Stimulated activated CD8-positive, alpha-beta memory T cell treated with anti-CD3 and anti-CD28 coated beads, Interleukin-4, amount 100 ng/mL, for 48 hours (primary cell): ENCODE measurements around the gene TAGLN2.

ENCODE experiments used
- DNase-seq: peaks from one replicate; pipeline ENCODE4 v3.0.0-alpha.2; 2020

Gene TAGLN2

DNA sequence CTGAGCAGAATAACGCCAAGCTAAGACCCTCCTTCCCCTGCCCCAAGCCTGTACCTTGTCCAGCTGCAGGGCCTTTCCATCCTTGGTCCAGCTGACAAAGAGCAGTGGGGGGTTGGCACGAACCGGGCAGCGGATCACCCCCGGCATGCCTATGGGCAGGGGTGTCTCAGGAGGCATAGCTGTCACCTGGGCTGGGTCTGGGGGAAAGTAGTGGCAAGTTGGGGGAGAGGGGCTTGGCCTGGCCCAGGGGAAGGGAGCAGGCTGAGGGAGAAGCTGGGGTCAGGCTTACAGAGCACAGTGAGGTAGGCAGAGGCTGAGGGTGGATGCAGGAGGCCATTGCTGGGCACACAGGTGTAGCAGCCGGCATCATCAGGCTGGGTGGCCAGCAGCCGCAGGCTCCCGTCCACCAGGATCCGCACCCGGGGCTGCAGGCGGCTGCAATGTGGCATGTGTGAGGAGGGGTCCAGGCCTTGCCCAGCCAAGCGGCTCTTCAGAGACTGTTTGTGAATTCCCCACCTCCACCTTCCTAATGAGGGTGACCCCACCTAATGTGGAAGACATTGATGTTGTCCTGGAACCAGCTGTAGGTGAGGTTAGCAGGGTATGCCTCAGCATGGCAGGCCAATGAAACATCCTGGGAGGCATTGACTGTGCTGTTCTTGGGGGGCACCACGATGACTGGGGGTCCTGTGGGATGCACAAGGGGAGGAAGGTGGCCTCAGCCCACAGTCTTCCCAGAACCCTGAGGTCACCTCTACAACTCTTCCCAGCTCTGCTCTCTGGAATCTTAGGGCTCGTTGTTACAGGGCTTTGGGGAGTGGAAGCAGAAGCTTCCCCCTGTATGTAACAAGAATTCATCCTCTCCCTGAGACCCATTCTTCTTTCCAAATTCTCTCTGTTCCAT is 9.1 kb upstream of the TAGLN2 start:
- no peak for DNase-seq

DNA sequence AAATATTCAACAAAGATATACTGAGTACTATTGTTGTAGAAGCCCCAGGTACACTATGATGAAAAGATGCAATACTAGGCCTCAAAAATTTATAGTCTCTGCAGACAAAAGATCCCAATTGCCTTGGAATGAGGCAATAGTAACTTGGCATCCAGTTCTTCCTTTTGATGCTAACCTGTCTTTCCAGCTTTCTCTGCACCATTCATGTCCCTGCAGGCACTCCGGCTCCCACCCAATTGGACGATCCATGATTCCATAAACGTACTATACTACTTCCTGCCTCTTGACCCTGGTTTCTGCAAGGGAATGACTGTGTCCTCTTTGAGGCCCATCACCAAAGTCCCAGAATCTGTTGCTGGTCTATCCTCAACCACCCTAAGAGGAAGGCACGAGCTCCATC is 8.0 kb upstream of the TAGLN2 start:
- DNase-seq: no peak

DNA sequence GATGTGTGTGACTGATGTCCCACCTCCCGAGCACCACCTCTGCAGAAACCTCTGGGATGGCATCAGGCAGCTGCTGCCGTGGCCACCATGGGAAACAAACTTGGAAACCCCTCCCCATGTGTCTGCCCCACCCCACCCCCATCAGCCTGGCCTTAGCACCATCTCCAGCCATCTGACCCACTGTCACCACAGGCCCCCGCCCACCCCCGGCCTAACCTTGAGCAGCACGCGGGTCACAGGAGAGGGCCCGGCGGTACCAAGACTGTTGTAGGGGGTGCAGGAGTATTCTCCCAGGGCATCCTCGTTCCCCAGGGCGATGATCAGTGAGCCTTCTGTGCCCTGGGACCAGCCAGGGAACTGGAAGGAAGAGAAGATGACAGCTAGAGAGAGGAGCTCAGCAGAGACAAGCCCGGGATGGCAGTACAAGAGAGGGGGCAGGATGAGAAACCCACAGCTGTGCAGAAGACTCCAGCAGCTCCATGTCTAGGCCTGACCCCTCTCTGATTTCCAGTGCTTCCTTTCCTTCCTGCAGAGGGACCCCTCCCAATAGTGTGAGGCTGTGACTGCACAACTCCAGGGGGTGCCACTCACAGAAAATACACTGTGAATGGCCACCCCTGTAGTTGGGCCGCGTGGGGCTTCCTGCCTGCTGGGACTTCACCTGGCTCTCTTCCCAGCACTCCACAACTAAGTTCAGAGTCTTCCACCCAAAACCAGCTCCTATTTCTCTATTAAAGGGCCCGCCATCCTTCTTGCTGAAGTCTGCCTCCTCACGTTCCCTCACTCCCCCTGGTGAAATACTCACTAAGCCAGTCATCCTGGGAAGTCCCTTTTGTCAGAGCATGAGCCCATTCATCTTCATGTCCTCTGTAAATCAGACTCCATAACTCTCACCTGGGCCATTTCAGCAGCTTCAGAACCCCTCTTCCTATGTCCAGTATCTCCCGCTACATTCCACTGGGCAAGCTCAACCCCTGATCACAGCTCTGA is 7.3 kb upstream of the TAGLN2 start:
- DNase-seq: no peak

DNA sequence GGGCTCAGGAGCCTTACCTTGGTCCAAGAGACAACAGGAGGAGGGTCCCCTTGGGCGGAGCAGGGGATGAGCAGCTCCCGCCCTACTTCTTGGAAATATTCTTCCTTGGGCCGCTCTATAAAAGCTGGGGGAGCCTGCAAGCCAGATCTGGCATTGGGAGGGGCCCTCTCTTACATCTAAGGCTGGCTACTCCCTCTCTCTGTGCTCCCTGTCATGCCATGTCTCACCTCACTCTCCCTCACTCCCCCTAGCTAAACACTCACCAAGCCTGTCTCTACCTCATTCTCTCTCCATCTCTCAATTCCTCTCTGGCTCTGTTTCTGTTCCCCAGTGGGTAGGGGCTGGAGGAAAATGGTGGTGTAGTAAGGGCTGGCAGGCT is 6.5 kb upstream of the TAGLN2 start:
- DNase-seq: no peak

DNA sequence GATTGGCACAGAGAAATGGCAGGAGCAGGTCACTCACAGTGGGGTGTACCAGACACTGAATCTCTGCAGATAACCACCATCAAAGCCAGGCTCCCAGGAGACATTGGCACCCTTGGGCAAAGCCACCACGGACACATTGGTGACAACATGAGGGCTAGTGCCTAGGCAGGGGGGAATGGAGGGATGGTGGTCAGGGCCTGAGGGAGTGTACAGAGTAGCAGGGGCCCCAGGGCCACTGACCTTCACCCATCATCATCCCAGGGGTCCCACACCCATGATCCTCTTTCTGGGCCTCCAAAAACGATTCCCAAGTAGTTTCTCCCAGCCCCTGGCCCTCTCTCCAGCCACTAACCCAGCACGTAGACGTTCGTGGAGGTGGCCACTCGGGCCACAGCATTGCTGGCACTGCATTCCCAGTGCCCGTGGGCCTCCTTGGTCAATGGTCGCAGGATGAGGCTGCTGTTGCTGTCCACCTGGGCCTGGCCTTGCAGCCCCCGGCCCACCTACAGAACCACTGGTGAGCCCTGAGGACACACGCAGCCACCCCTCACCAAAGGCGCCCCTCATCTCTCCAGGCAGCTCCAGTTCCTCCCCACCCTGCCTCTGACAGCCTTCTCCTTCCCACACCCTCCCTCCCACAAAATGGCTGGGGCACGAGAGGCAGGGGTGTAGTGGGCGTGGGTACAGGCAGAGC is 5.9 kb upstream of the TAGLN2 start:
- no peak for DNase-seq

DNA sequence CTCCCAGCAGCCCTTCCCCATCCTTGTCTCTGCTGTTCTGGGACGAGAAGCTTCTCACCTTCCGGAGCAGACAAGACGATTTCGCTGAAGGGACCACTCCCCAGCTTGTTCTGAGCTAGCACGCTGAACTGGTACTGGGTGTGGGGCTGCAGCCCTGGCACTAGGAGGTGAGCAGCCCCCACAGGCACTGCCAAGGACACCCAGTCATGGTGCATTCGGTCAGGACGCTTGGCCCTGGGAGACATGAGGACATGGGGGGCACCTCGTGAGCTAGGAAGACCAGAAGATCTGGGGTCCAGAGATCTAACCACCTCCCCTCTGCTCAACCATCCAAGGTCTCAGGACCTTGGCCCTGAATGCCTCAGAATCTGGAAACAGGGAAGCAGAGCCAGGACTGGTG is 5.3 kb upstream of the TAGLN2 start:
- DNase-seq: no peak

DNA sequence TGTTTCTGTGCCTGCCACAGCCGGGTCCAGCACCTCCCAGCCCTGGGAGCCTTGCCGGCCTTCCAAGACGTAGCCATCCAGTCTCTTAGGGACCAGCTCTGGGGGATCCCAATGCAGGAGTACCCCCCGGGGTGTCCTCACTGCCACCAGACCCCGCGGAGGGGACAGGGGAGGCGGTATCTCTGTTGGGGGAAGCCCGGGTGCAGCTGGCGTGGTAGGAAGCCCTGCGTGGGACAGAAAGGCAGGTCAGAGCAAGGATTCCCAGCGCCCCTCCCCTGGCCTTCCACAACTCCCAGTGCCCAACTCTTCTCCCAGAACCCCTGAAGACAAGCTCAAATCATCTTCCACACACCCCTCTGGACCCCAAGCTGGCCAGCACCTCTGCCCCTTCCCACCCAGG is 4.9 kb upstream of the TAGLN2 start:
- DNase-seq: no peak

DNA sequence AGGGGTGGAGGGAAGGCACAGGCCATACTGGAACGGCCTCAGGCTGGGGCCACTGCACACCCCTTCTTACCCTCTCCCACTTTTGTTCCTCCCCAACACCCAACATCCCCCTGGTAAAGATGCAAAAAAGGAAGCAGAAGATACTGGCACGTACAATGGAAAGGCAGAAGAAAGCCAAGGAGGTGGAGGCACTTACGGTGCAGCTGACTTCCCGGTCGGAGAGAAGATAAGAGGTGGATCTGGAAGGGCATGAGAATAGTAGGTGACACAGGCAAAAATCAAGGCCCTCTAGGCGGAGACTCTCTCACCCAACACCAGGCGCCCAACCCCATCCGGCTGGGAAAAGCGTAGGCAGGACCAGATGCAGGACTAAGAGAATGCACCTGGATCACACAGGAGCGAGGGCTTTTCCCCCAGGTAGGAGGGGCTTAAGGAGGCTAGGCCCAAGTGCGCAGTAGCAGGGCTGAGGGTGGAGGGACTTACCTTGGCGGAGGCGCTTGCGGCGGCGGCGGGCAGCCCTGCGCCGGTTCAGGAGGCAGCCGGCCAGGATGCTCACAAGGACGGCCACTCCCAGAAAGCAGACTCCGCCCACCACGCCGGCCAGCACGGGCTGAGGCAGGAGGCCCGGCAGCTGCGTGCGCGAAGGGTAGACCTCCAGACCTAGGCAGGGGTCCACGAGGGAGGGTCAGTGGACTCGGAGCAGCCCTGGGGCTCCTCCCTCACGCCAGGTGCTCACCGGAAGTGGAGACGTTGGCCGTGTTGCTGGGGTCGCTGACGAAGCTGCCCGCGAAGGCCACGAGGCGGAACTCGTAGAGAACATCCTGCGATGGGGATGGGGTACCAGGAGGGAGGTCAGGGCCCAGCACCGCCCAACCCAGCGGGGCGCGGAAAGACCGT is 4.1 kb upstream of the TAGLN2 start:
- DNase-seq: no peak

DNA sequence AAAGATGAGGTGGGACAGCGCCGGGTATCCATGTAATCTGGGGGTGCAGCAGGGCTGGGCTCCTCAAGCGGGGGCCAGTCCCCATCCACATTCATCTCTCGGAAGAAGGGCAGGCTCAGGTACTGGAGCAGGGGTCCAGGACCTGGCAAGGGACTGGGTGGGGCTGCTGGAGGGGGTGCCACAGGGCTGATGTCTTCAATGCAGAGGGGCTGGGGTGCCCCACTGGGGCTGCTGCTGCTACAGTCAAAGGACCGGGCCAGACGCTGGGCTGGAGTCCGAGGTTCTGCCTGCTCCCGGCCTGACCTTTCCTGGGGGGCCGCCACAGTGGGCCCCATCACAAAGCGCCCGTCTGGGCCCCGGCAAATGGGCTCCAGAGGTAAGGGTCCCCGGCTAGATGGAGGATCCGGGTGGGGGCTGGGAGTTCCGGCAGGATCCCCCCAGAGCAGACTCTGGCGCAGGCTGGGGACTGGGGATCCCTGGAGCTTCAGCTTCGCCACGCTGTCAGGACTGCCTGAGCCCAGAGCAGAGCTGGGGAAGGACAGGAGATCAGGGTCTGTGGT is 3.3 kb upstream of the TAGLN2 start:
- no peak for DNase-seq

DNA sequence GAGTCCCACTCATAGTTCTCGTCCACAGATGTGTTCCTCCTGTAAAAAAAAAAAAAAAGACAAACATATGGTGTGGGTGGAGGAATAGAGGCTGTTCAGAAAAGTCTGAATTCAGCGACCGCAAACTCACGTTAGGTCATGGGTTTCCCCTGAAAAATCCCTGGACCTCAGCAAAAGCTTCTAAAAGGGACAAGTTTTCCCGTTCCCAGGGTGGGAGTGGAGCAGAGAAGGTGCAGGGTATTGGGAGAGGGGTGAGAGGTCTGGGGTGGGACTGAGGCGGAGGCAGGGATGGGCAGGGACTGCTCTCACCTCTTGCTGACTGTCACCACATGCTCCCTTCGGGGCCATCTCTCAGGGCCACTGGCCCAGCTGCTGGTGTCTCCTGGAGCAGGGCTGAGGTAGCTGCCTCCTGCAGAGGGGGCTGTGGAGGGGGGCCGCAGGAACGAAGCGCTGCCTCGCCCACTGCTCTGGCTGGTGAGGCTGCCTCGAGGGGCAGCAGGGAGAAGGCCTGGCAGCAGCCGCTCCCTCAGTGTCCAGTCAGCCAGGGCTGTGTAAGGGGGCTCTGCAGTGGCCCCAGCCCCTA is 2.6 kb upstream of the TAGLN2 start:
- no peak for DNase-seq

DNA sequence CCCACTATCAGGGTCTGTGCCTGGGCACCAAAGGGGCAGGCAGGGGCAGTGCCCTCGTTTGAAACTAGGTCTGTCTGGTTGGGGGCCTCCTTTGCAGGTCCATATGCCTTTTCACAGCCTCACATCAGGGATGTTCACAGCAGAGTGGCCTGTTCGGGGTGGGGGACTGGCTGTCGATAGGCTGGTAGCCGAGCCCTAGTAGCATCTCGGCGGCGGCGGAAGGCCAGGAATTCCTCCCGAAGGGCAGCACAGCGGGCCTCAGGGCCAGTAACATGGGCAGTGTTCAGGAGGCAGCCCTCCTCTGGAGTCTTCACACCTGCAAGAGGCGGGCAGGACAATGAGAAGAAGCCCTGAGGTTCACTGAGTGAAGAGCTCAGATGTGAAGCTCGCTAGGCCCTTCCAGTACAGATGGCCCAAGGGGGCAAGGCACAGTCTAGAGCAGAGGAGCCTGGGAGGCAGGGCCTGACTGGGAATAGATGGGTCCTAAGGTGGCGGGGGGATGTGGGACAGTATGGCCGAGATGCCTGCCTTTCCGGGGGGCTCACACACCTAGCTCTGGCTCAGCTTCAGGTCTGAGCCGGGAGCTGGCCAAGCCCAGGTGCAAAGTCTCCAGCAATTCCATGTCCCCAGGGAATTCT is 2.0 kb upstream of the TAGLN2 start:
- DNase-seq: no peak

DNA sequence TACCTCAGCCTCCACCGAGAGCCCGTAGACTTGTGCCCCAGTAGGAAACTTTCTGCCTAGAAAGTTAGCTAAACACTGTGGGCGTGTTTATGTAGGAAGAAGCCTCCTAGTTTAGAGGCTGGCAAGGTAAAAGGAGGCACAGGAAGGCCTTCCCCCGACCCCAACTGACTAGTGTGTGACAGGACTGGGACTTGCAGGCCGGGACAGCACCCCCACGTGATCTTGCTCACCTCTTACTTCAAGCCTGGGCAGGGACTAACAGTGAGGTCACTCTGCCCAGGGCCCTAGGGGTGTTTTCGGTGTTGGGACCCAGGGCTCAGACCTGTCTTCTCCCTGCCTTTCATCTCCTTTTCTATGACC is 392 bp upstream of the TAGLN2 start:
- peak; percentile 65 for DNase-seq

DNA sequence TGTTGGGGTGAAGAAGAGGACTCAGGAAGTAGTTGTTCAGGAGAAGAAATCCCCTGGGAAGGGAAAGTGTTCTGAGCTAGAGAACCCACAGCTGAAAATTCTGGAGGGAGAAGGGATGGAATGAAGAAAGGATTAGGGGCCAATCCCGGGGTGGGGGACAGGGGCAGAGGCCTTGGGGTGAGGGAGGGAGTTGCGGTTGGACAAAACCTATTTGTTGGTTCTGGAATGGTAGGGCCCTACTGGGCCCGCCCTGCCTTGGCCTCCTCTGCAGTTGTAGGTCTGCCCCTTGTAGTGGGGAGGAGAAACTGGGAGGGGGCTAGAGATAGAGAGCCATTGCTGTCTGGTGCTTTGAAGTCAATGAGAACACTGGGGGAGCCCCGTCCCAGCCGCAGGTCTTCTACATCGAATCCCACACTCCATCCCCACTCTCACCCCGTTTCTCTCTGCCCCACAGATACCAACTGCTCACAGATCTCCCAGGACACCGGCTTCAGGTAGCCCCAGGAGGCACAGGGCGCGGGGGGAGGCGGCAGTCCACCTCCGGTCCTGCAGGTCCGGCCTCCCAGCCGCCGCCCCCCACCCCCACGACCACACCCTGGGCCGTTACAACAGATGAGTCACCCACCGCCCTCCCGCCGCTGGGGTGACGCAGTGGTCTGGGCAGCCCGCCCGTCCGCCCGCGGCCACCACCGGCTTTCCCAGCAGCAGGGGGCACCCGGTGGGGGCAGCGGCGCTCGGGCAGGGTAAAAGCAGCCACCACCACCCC is 1.1 kb downstream of the TAGLN2 start:
- DNase-seq: peak; percentile 79

DNA sequence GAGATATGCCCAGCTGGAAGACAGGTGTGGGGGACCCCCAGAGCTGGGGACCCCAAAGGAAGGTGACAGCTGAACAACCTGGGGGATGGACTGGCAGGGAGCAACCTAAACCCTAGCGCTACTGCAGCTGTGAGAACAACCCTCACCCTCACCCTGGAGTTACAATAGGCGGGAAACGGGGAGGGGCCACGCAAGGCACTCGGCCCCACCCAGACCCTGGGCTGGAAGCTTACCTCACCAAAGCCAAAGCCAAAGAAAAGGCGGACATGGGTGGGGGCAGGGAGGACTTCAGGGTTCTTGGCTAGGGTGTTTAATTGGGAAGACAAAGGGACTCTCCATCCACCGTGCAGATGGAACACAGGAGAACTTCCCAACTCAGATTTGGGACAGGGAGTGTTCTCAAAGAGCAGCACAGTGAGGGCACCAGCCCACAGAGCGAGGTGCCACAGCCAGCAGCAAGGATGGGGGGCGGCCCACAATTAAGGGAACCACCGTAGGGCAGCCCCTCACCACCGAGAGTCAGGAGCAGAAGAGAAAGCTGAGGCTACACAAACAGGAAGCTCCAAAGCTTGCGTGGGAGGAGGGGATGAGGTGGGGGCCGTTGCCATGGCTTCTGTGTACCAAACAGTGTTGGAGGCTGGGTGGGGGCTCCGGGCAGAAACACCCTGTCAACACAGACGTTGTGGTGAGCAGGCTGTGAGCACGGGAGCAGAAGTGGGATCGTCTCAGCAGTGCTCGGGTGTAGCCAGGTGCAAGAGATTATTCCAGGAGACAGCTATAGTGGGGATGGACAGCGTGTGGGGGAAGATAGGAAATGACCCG is 1.9 kb downstream of the TAGLN2 start:
- peak; percentile 87 for DNase-seq

DNA sequence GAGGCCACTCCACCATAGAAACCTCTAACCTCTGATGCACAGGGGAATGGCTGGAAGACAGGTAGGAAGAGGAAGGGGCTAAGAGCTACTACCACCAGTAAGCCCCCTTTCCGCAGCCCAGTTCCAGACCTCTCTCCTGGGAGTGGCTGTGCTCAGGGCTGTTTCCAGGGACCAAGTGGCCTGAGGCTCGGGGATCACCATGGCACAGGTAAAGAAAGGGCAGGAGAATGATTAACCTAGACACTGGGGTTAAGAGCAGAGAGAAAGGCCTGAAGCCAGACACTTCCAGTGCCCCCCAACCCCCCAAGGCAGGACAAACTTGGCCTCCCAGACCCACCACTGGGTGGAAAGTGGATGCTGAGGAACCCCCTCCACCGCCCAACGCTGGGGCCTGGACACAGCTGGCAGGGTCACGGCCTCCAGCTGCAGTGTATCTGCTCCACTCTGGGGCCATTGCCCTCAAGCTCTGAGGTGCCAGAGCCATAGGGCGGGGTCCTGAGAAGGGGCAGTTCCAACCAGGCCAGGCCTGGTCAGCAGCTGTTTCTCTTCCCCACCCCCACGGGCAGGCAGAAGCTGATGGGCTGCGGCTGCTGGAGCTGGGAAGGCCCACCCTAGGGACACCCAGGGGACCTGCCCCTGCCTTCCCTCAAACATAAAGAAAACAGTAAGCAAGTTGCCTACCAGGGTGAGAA is 2.6 kb downstream of the TAGLN2 start:
- no peak for DNase-seq

DNA sequence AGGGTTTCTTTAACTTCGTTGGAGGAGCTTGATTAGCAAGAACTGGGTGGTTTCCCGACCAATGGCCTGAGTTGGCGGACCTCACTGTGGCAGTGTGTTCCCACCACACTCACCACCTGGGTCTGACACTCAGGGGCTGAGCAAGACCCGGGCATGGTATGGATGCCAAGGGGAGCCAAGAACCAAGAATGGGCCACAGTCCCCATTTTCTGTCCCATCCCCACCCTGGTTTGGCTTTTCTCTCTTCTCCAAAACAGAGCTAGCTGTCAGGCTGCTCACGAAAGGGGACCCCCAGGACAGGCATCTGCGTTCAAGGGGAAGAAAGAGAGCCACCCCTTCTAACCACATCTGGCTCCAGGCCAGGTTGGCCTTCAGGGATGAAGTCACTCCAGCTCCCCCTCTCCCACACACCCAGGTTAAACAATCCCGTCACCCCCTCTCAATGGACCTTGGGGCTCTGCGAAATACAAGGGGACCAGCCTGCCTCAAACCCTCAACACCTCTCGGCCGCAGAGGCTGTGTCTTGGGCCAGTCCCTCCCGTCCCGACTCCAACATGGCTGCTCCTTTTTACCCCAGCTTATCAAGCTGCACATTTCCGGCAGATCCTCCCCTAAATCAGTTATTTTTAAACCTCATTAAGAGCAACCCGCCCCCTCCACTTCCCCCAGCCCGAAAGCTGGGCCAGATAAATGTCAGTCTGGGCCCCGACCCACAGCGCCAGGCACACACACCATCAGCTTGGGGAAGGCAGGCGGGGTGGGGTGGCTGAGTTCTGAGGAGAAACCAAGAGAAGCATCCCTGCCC is 3.4 kb downstream of the TAGLN2 start:
- peak; percentile 56 for DNase-seq

DNA sequence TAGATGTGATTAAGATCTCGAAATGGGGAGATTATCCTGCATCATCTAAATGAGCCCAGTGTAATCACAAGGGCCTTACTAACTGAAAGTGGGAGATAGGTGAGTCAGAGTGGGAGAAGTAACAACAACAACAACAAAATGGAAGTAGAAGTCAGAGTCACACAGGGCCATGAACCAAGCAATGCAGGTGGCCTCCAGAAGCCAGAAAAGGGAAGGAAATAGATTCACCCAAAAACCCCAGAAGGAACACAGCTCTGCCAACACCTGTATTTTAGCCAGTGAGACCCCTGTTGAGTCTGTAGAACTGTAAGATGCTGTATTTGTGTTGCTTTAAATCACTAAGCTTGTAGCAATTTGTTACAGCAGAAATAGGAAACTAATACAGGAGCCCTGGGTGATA is 4.1 kb downstream of the TAGLN2 start:
- no peak for DNase-seq

DNA sequence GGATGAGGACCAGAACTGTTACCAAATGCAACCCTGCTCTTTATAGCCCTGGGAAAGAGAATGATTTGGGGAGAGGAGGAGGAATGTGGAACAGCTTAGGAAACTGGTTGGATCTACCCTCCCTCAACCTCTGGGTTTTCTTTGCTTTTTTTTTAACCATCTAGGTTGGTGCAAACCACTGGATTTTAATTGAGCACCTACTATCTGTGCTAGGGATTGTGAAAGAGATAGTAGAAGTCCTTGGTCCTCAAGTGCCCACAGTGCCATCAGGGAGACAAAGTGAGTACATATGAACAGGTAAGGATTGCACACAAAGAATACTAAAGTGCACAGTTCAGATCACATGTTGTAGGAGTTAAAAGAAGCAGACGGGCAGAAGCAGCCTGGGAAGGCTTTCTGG is 4.7 kb downstream of the TAGLN2 start:
- no peak for DNase-seq
